ENCODE measurements around the gene CDH4. TPM values are rescaled to one million over a fixed set of nuclear protein-coding genes. Genes with fewer than 3 reads are reported as not detected.

The CDH4 gene
- polyA plus RNA-seq, 4 donors = 1.1 to 8.1 (median 6.9) TPM

DNA sequence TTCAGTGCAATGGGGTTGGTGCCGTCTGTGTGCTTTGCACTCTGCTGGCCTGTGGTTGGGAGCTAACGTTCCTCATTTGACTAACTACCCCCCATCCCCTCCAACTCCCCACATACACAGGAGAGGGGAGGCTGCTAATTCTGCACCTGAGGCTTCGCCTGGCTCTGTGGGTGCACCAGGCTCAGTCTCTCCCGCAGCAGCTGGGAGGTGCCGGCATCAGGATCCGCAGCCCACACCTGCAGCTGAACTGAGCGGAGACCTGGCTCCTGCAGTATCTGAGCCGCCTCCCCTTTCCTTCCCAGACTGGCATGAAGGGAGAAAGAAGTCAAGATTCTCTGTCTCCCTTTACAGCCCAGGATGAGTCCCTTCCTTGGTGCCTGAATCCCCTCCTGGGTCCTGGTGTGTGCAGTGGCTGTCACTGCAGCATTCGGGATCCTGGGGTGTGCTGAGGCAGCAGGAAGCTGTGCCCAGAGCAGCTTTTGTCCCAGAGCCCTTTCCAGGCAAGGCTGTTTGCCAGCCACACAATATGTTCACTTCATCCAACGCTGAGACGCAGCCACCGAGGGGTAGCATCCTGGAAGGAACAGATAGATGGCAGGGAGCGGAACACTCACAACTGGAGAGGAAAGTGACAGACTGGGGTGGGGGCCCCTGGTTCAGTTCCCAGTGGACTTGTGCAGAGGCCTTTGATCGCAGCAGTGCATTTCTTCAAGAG is 70.2 kb downstream of the CDH4 start:
- DNase-seq (ENCODE audit: low read depth in 4 of 4, low spot score in 3 of 4) = no peak

DNA sequence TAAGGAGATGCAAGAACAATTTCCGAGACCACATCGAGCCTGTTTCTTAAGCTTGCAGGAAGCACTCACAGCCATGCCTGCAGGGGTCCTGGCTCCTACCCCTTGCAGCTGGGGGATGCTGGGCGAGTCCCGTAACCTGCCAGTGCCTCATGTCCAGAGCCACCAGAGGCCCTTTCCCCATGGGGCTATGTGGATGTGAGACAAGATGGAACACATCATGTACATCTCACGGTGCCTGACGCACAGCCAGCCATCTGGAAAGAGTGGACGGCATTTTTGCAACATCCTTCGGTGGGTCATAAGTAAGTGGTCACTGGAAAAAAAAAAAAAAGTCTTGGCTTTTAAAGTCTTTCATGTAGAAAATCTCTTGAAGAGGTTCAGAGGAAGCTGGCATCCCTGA is 72.8 kb downstream of the CDH4 start:
- no peak for DNase-seq (ENCODE audit: low read depth in 4 of 4, low spot score in 3 of 4)

DNA sequence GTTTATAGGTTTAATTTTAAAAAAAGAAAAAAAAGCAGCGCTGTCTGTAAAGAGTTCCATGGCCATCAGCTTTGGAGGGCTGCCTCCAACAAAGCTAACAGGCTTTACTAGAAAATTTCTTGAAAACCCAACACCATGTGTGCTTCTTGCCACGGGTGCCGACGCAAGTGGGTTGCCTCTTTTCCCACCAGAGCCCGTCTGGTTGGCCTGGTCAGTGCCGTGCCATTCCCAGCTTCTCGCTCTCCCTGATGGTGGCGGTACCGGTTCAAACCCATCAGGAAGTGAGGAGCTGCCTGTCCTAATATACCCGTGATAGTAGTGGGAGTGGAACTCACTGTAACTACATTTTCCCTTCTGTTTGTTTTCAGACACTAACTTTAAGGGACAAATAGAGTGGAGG is 73.7 kb downstream of the CDH4 start:
- DNase-seq (ENCODE audit: low read depth in 4 of 4, low spot score in 3 of 4) = no peak

DNA sequence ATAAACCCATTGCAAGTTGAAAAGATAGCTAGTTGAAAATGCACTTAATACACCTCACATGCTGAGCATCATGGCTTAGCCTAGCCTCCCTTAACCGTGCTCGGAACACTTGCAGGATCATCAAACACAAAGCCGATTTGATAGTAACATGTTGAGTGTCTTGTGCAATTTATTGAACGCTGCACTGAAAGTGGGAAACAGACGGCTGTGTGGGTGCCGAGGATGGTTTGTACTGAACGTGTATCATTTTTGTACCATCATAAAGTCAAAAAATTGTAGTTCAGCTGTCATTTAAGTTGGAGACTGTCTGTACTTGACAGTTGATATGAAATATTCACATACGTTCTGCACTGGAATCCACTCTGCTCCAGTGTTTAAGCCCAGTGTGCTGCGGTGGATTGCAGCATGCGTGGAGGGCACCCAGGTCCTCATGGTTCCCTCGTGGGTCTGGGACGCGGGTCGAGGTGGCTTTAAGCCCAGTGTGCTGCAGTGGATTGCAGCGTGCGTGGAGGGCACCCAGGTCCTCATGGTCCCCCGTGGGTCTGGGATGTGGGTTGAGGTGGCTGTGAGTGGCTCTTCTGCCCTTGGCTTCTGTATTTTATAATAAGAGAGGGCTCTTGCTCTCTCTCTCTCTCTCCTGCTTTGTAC is 77.0 kb downstream of the CDH4 start:
- no peak for DNase-seq (ENCODE audit: low read depth in 4 of 4, low spot score in 3 of 4)

DNA sequence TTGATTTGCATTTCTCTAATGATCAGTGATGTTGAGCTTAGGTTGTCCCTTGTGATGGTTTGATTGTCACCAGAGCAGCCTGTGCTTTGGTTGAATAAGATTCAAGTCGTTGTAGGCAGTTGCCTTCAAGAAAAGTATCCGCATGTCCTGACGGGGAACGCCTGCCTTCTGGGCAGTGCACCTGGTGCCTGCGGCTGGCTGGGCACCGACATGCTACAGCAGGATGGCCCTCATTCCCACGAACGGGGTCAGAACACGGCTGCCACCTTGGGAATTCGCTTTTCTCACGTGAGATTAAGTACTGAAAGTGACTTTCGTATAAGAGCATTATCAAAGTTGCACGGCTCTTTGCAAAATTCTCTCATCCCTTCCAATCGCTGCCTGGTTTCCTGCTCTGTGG is 78.4 kb downstream of the CDH4 start:
- no peak for DNase-seq (ENCODE audit: low read depth in 4 of 4, low spot score in 3 of 4)

DNA sequence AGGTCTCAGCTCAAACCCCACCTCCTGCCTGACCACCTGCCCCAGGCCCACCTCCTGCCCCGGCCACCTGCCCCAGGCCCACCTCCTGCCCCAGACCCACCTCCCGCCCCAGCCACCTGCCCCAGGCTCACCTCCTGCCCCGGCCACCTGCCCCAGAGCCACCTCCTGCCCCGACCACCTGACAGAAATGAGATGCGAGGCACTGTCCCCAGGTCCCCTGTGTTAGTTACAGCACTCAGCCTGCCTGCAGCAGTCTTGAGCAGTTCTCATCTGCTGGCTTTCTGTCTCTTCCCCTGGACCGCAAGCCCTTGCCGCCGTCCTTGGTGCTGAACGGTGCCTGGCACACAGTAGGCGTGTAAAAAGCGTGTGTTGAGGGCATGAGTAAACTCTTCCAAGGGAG is 79.5 kb downstream of the CDH4 start:
- DNase-seq (ENCODE audit: low read depth in 4 of 4, low spot score in 3 of 4) = no peak

DNA sequence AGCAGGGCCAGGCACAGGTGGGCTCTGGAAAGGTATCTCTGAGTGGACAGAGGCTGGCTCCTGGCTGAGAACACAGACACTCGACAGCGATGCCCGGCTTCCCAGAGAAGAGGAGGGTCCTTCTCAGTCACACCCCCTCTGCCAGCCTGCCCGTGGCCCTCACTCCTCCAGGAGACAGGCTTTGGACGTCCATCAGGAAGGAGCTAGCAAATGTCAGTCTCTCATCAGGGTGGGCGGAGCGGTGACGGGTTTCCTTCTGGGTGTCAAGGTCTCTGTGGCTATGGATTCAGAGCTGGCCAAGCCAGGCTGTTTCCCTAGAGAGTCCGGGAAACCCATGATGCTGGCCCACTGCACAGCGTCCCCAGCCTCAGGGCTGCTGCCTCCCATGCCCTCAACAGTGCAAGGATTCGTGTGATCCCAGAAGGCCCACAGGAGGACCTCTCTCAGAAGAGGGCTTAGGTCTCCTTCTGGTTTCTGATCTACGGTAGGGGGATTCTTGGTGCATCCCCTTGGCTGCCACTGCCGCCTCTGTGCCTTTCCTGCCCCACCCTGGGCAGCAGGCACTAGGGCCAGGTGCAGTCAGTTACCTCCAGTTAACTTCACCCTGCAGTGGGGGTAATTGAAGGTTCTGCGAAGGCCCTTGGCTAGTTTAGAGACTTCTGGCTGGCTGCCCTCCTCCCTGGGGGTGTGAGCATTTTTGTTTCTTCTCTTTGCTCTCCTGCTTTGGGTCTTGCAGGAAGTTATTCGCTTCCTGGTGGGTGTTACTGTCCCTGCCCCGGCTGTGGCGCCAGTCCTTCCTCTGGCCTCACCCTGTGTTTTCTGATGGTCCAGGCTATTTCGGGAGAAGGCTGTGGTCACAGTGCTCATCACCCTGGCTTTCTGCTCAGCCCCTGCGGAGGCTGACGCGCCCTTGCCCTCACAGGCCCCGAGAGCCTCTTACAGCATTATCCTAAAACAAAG is 80.2 kb downstream of the CDH4 start:
- DNase-seq (ENCODE audit: low read depth in 4 of 4, low spot score in 3 of 4) = no peak

DNA sequence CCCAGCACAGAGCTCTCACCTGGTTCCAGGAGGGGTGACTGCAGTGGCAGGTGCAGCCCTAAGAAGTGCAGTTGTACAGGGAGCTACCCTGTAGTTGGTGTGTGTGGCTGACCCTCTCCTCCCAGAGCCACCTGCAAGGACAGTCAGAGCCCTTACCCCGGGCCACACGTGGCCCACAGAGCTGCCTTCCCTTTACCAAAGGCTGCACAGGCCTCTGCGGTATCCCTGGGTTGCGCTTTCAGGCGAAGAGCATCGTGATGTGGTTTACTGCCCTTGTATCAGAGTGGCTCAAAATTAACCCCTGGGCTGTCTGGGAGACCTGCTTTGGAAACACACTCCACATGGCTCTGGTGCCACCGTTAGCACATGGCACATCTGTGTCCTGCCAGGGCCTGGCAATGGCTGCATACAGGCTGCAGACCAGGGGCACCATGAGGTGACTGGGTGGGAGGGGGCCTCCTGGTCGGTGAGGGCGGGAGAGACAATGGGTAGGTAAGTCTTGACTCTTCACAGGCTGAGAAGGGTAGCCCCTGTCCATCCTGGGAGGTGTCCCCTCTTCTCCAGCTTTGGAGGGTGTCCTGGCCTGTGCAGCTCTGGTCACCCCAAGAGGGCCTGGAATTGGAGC is 81.5 kb downstream of the CDH4 start:
- DNase-seq (ENCODE audit: low read depth in 4 of 4, low spot score in 3 of 4) = no peak

DNA sequence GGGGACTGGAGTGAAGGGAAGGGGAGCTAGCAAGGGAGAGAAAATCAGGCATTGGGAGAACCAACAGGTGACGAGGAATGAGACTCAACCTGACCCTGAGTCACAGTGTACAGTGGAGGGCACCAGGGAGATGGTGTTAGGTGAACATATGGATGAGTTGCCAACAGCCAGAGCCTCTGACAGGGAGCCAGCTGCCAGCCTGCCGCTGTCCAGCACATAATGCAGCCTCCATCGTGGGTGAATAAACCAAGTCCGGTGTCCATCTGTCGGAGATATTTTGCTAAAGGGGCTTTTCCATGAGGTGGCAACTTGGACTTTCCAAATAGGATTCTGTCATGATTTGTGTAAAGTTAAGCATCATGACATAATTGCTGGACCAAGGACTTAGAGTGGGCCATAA is 88.1 kb downstream of the CDH4 start:
- DNase-seq (ENCODE audit: low read depth in 4 of 4, low spot score in 3 of 4) = no peak

DNA sequence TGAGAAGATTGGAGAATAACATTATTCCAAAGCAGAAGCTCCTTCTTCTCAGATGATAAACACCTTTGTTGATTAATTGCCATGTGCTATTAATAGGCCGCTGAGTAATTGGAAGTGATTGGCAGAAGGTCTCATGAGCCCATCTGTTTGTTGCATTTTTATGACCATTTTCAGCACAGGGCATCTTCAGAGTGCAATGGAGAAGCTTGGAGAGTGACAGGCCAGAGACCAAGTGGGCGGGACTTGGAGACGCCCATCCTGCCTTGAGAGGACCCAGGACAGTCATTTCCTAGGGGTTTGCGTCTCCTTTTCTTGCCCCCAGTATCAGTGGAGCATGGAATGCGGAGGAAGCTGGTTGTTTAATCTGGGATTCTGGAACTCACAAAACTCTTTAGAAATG is 89.5 kb downstream of the CDH4 start:
- no peak for DNase-seq (ENCODE audit: low read depth in 4 of 4, low spot score in 3 of 4)

DNA sequence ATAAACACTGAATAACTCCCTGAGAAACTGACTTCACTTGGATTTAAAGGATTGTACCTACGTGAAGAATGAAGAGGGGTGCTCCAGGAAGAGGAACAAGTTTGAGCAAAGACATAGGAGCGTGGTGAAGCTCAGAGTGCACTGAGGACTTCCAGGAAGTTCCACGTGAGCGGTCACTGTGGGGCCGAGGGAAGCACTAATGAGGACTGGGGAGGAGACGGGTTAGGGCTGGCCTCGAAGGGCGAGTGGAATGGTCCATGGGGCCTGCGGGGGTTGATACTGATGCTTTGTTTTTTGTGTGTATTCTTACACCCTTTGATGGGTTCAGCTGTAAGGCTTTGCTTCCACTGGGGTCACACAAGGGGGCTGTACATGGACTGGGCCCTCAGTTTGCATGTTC is 91.9 kb downstream of the CDH4 start:
- DNase-seq (ENCODE audit: low read depth in 4 of 4, low spot score in 3 of 4) = no peak

DNA sequence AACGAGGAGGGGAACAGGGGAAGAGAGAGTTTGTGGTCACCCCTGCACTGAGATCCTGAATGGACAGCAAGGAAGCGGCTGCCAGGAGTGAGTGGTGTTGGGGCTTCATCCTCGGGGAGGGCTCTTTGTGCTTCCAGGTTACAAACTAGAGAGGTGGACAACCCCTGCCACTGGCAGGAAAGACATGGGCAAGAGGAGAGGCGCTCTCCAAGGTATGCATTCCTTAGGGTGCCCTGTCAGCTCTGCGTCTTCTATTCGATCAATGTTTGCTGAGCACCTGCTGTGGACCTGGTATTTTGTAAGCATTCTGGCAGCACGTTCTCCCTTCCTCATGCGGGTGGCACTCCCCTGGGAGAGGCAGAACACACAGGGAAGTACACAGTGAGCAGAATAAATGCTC is 93.6 kb downstream of the CDH4 start:
- no peak for DNase-seq (ENCODE audit: low read depth in 4 of 4, low spot score in 3 of 4)

DNA sequence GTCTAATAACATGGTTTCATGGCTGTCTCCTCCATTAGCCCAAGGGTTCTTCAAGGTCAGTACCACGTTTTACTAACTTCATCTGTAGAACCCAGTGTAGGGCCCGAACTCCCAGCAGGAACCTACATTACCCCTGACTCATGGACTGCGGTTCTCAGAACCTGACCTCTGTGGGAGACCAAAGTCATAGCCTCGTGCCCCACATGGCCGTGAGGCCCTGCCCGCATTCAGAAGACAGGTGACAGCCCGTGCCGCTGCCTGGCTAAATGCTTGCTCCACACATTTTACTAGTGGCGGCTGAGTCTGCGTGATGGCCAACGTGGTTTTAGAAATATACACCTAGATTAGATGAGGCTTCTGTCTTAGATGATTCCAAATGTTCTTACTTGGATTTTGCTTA is 94.9 kb downstream of the CDH4 start:
- no peak for DNase-seq (ENCODE audit: low read depth in 4 of 4, low spot score in 3 of 4)

DNA sequence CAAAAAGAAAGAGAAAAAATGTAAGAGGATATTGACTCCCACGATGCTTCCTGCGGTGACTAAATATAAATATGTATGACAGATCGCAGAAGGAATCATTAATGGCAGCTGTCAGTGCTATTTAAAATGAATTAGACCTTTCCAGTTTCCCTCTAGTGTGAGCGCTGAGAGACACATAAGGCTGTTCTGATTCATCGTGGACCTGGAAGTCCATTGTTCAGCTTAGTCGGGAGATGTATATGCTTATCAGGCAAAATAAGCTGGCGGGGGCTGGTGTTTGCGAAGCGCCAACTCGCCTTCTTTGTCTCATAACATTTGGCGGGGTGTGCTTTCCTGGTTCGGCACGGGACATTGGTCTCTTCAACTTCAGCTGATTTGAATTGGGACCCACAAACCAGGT is 95.4 kb downstream of the CDH4 start:
- DNase-seq (ENCODE audit: low read depth in 4 of 4, low spot score in 3 of 4) = no peak

DNA sequence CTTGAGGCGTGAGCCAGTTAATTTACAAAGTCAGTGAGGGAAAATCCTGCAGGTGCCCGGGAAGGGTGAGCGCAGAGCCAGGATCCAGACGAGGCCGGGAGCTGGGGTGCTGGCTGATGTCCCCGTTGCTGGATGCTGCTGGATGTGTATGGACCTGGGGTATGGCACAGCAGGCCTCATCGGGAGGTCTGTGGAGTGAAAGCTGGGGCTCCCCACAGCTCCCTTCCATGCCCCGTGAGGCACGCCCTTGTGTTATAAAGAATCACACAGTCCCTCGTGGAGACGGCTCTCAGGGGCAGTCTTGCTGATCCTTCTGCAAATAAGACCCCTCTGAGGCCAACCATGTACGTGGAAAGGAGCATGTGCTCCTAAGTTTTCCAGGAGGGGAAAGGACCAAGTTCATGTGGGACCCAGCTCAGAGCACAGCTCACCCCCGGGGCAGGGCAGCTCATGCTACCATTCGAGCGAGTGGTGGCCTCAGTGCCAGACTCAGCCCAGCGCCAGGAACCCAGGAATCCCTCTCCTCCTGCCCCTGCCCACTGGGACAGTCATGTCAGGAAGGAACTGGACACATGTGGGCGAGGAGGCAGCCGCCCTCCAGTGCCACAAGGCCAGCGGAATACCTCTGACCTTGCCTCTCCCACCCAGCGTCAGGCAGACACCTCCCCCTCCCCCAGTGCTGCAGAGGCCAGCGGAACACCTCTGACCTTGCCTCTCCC is 97.5 kb downstream of the CDH4 start:
- DNase-seq (ENCODE audit: low read depth in 4 of 4, low spot score in 3 of 4) = no peak

DNA sequence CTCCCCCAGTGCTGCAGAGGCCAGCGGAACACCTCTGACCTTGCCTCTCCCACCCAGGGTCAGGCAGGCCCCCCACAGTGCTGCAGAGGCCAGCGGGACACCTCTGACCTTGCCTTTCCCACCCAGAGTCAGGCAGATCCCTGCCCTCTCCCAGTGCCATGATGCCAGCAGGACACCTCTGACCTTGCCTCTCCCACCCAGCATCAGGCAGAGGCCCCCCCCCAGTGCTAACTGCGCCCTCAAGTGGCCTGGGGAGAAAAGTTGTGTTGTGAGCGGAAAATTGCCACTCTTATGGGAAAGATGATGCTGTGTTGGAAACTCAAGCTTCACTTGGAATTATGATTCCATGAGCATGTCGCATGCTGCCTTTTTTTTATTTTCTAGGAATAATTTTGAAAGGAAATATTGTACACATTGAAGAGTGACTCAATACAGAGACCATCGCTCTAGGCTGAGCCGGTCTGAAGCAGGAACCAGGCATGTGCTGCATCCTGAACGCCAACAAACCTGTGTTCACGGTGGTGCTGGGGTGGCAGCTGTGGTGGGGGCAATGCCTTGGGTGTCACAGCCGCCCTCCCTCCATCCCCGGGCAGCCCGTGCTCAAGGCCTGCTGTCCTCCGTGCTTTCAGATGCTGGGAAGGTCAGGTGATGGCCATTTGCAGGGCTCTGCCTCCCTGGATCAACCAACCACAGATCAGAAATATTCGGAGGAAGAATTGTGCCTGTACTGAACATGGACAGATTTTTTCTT is 98.6 kb downstream of the CDH4 start:
- no peak for DNase-seq (ENCODE audit: low read depth in 4 of 4, low spot score in 3 of 4)

DNA sequence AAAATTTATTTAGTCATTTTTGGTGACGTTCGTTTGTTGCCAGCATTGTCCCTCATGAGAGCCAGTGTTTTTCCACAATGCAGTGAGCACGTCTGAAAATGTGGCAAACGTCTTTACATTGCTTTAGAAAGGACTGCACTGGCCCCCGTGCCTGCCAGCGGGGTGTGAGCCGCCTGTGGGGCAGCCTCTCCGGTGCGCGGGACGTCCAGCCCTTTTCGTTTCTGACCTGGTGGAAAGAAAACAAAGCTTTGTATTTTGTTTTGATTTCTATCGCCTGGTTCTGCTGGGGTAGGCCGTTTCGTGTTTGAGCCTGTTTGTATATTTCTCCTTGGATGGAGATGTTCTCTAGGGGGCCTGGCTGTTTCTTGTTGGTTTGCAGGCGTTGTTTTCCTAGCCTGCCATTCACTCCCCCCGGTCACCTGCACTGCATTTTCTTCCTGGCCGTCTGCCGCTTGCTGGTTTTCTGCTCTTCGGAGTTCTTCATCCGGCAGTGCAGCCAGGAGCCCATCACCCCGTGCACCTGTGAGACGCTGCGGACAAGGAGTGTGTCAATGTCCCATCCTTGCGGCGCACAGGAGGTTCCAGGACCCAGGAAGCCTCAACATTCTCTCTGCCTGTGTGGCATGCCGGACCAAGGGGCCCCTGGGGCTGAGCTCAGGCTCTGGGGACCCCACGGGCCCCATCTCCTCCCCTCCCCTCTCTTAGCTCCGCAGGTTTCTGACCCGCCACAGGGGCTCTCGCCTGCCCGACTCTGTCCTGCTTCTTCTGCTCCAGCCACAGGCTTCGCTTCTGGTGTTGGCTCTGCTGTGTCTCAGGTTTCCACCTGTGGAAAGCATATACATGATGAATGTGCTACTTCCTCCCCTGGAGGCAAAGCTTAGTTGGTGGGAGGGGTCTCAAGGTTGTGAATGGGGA is 100.5 kb downstream of the CDH4 start:
- DNase-seq (ENCODE audit: low read depth in 4 of 4, low spot score in 3 of 4) = no peak

DNA sequence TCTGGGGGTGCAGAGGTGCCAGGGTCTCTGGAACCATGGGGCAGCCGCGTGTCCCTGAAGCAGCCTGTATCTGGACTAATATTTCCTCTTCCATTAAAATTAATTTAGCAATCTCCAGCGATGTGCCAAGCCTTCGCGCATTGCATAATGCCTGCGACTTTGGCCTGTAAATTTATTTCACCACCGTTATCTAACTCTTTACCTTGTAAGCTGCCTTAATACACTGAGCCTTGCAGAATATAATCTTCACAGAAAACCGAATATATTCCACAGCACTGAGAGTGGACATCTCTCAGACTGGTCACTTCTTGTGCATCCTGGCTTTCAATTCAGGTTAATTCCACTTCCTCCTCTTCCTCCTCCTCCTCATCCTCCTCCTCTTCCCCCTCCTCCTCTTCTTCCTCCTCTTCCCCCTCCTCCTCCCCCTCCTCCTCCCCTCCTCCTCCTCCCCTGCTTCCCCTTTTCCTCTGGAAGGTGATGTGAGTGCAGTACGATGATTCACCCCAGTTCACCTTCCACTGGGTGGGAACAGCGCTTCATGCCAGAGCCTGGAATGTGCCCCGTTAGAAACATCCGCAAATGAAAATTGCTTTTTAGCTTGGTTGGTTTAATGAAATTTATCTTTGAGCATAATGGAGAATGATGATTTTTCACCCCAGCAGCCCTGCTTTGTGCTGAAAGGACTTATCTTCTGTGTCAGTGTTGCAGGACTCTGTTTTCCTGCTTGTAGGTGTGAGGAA is 101.4 kb downstream of the CDH4 start:
- DNase-seq (ENCODE audit: low read depth in 4 of 4, low spot score in 3 of 4) = no peak
